ENCODE data around the gene FCHO2. TPM values are rescaled to one million over a fixed set of nuclear protein-coding genes. Genes with fewer than 3 reads are reported as not detected.

Gene FCHO2
- total RNA-seq, 2 donors from 2014 or later = 16.8 to 18.5 TPM

DNA sequence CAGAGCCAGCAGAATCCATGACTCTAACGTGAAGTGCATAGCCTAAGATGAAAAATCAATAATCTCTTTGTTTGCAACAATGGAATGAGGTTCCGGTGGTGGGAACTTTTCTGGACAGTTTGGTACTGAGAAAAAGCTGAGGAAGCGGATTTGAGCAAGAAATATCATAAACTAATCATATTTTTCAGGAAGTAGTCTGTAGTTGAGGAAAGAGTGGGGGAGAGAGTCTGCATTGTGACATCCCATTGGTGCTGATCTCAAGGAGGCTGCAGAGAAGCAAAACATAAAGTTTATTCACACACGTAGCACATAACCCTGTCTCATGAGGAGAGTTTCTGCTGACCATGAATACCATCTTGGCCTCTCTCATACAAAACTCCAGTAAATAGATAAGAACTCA lies 15.8 kb upstream of the FCHO2 start:
- TF ChIP-seq, protein P1, sequence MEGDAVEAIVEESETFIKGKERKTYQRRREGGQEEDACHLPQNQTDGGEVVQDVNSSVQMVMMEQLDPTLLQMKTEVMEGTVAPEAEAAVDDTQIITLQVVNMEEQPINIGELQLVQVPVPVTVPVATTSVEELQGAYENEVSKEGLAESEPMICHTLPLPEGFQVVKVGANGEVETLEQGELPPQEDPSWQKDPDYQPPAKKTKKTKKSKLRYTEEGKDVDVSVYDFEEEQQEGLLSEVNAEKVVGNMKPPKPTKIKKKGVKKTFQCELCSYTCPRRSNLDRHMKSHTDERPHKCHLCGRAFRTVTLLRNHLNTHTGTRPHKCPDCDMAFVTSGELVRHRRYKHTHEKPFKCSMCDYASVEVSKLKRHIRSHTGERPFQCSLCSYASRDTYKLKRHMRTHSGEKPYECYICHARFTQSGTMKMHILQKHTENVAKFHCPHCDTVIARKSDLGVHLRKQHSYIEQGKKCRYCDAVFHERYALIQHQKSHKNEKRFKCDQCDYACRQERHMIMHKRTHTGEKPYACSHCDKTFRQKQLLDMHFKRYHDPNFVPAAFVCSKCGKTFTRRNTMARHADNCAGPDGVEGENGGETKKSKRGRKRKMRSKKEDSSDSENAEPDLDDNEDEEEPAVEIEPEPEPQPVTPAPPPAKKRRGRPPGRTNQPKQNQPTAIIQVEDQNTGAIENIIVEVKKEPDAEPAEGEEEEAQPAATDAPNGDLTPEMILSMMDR (conservative IDR thresholded peaks at IDR 0.05) = no peak
- no peak overlapping the region for H3K9ac ChIP-seq (ENCODE audit: extremely low read depth, low read length, poor library complexity, severe bottlenecking)
- Mint-ChIP-seq H3K4me1 (peaks cover 10% of the 10 kb centered on the region), H3K27ac (no peak overlapping the region), H3K4me3 (no peak overlapping the region), H3K36me3 (ENCODE audit: low read depth) (peaks cover 3% of the 10 kb centered on the region), H3K27me3 (ENCODE audit: insufficient read depth) (peaks cover 2% of the 10 kb centered on the region), H3K9me3 (peaks cover 11% of the 10 kb centered on the region)
- H3K27me3 ChIP-seq (ENCODE audit: control insufficient read depth, insufficient read depth, low read length, poor library complexity, severe bottlenecking) = no peaks in the 10 kb centered on the region
- H3K9me3 ChIP-seq (ENCODE audit: control insufficient read depth, low read length) = no peaks in the 10 kb centered on the region
- H3K36me3 ChIP-seq (ENCODE audit: control insufficient read depth, insufficient read depth, low read length) = no peaks in the 10 kb centered on the region
- no peak overlapping the region for H3K4me3 ChIP-seq (ENCODE audit: low read length)
- no peak overlapping the region for H3K27ac ChIP-seq (ENCODE audit: low read depth, low read length)
- H3K4me1 ChIP-seq (ENCODE audit: control insufficient read depth, insufficient read depth, low read length) = no peaks in the 10 kb centered on the region
- DNase-seq = no peak
- WGBS, 2 experiments (ENCODE audit: insufficient coverage in 1 of 2, insufficient read length in 1 of 2) = 86 to 88% methylated on average over 2 to 4 of the region's 4 CpGs

DNA sequence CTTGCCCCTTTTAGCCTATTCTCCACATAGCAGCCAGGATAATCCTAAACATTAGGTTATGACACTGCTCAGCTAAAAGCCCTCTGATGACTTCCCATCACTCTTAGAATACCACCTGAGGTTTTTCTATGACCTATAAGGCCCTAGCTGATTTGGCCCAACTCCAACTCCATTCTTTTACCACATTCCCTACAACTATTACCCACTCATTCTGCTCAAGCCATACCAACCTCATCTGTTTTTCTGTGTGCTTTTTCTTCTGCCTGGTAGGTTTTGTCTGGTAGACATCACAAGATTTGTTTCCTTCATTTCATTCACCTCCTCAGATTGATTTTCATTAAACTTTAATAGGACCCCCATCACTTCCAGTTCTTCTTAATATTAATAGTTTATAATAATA lies 12.5 kb upstream of the FCHO2 start:
- H3K4me1 Mint-ChIP-seq = peaks cover 8% of the 10 kb centered on the region
- H3K9me3 Mint-ChIP-seq = no peaks in the 10 kb centered on the region
- no peaks in the 10 kb centered on the region for H3K27me3 ChIP-seq (ENCODE audit: control insufficient read depth, insufficient read depth, low read length, poor library complexity, severe bottlenecking)
- no peak overlapping the region for H3K27ac ChIP-seq (ENCODE audit: low read depth, low read length)
- H3K36me3 Mint-ChIP-seq (ENCODE audit: low read depth) = no peaks in the 10 kb centered on the region
- TF ChIP-seq, protein P1 (conservative IDR thresholded peaks at IDR 0.05) = no peak
- no peak overlapping the region for H3K9ac ChIP-seq (ENCODE audit: extremely low read depth, low read length, poor library complexity, severe bottlenecking)
- H3K36me3 ChIP-seq (ENCODE audit: control insufficient read depth, insufficient read depth, low read length) = no peaks in the 10 kb centered on the region
- no peak overlapping the region for H3K4me3 Mint-ChIP-seq
- no peak overlapping the region for H3K4me3 ChIP-seq (ENCODE audit: low read length)
- peaks cover 2% of the 10 kb centered on the region for H3K27me3 Mint-ChIP-seq (ENCODE audit: insufficient read depth)
- DNase-seq = no peak
- H3K27ac Mint-ChIP-seq = no peak overlapping the region
- H3K4me1 ChIP-seq (ENCODE audit: control insufficient read depth, insufficient read depth, low read length) = no peaks in the 10 kb centered on the region
- no peaks in the 10 kb centered on the region for H3K9me3 ChIP-seq (ENCODE audit: control insufficient read depth, low read length)

DNA sequence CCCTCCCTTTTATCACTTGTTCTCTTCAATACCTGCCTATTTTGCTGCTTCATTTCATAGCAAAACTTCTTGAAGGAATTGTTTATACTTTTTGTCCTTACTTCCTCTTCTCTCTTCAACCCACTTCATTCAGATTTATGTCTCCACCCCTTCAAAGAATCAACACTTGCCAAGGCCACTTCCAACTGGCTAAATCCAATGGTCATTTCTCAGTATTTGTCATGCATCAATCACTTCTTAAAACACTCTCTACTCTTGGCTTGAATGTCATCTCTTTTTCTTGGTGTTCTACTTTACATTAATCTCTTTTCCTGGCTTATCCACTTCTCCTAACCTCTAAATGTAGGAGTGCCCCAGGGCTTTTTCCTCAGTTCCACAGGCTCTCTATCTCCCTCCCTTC lies 8.3 kb upstream of the FCHO2 start:
- no peaks in the 10 kb centered on the region for H3K36me3 Mint-ChIP-seq (ENCODE audit: low read depth)
- no peak for DNase-seq
- H3K27ac Mint-ChIP-seq = no peak overlapping the region
- H3K9ac ChIP-seq (ENCODE audit: extremely low read depth, low read length, poor library complexity, severe bottlenecking) = no peak overlapping the region
- H3K36me3 ChIP-seq (ENCODE audit: control insufficient read depth, insufficient read depth, low read length) = no peaks in the 10 kb centered on the region
- no peak overlapping the region for H3K27ac ChIP-seq (ENCODE audit: low read depth, low read length)
- H3K4me1 Mint-ChIP-seq = no peaks in the 10 kb centered on the region
- H3K4me3 Mint-ChIP-seq = no peak overlapping the region
- TF ChIP-seq, protein P1 (conservative IDR thresholded peaks at IDR 0.05) = no peak
- no peaks in the 10 kb centered on the region for H3K9me3 Mint-ChIP-seq
- no peaks in the 10 kb centered on the region for H3K27me3 ChIP-seq (ENCODE audit: control insufficient read depth, insufficient read depth, low read length, poor library complexity, severe bottlenecking)
- no peaks in the 10 kb centered on the region for H3K27me3 Mint-ChIP-seq (ENCODE audit: insufficient read depth)
- H3K9me3 ChIP-seq (ENCODE audit: control insufficient read depth, low read length) = no peaks in the 10 kb centered on the region
- no peaks in the 10 kb centered on the region for H3K4me1 ChIP-seq (ENCODE audit: control insufficient read depth, insufficient read depth, low read length)
- H3K4me3 ChIP-seq (ENCODE audit: low read length) = no peak overlapping the region
